ENCODE measurements around the gene TMEM225B. TPM values are rescaled to one million over a fixed set of nuclear protein-coding genes. Genes with fewer than 3 reads are reported as not detected.

The TMEM225B gene
- total RNA-seq, 1 donor = 0.72 TPM

- Histone ChIP-seq H3K4me3 (ENCODE audit: insufficient read depth, low read length) (no peak overlapping the region), H3K9me3 (ENCODE audit: low read depth, low read length) (no peaks in the 10 kb centered on the region), H3K4me2 (ENCODE audit: insufficient read depth, low read length) (no peak overlapping the region), H3K27ac (ENCODE audit: low read depth, low read length) (no peak overlapping the region), H3K27me3 (ENCODE audit: insufficient read depth, low read length) (no peaks in the 10 kb centered on the region), H3K4me1 (ENCODE audit: insufficient read depth, low read length) (peaks cover 10% of the 10 kb centered on the region), H3K79me2 (ENCODE audit: insufficient read depth, low read length) (peaks cover 30% of the 10 kb centered on the region), H3K36me3 (ENCODE audit: insufficient read depth, low read length) (peaks cover 67% of the 10 kb centered on the region), H4K20me1 (ENCODE audit: insufficient read depth, low read length) (peaks cover 11% of the 10 kb centered on the region), H2AFZ (ENCODE audit: low read length) (no peak overlapping the region)
- DNase-seq (ENCODE audit: insufficient read length, low spot score, missing footprints) = no peak
- TF ChIP-seq CTCF (IDR thresholded peaks at IDR 0.05; ENCODE audit: extremely low read depth, low read depth, low read length) = no peak
Observed at GRCh38 chr7:99621271-99621670, 23.2 kb downstream of the TMEM225B start.

GRCh38 chr7:99622596-99622995 lies 24.5 kb downstream of the TMEM225B start:
- Histone ChIP-seq H3K4me3 (ENCODE audit: insufficient read depth, low read length) (no peak overlapping the region), H3K4me1 (ENCODE audit: insufficient read depth, low read length) (peaks cover 7% of the 10 kb centered on the region), H3K27me3 (ENCODE audit: insufficient read depth, low read length) (no peaks in the 10 kb centered on the region), H3K4me2 (ENCODE audit: insufficient read depth, low read length) (no peak overlapping the region), H3K36me3 (ENCODE audit: insufficient read depth, low read length) (peaks cover 78% of the 10 kb centered on the region), H3K9me3 (ENCODE audit: low read depth, low read length) (no peaks in the 10 kb centered on the region), H4K20me1 (ENCODE audit: insufficient read depth, low read length) (peaks cover 10% of the 10 kb centered on the region), H2AFZ (ENCODE audit: low read length) (no peak overlapping the region), H3K79me2 (ENCODE audit: insufficient read depth, low read length) (peaks cover 17% of the 10 kb centered on the region), H3K27ac (ENCODE audit: low read depth, low read length) (no peak overlapping the region)
- TF ChIP-seq CTCF (IDR thresholded peaks at IDR 0.05; ENCODE audit: extremely low read depth, low read depth, low read length) = no peak
- DNase-seq (ENCODE audit: insufficient read length, low spot score, missing footprints) = no peak

- no peak for TF ChIP-seq CTCF (IDR thresholded peaks at IDR 0.05; ENCODE audit: extremely low read depth, low read depth, low read length)
- Histone ChIP-seq H3K9me3 (ENCODE audit: low read depth, low read length) (no peaks in the 10 kb centered on the region), H3K27ac (ENCODE audit: low read depth, low read length) (no peak overlapping the region), H3K4me1 (ENCODE audit: insufficient read depth, low read length) (peaks cover 3% of the 10 kb centered on the region), H3K4me3 (ENCODE audit: insufficient read depth, low read length) (no peak overlapping the region), H2AFZ (ENCODE audit: low read length) (no peak overlapping the region), H3K4me2 (ENCODE audit: insufficient read depth, low read length) (no peak overlapping the region), H4K20me1 (ENCODE audit: insufficient read depth, low read length) (peaks cover 7% of the 10 kb centered on the region), H3K36me3 (ENCODE audit: insufficient read depth, low read length) (peaks cover 83% of the 10 kb centered on the region), H3K27me3 (ENCODE audit: insufficient read depth, low read length) (no peaks in the 10 kb centered on the region), H3K79me2 (ENCODE audit: insufficient read depth, low read length) (peaks cover 11% of the 10 kb centered on the region)
- DNase-seq (ENCODE audit: insufficient read length, low spot score, missing footprints) = no peak
Observed at GRCh38 chr7:99623091-99623693, 25.1 kb downstream of the TMEM225B start.

- Histone ChIP-seq H3K4me3 (ENCODE audit: insufficient read depth, low read length) (no peak overlapping the region), H3K4me1 (ENCODE audit: insufficient read depth, low read length) (no peaks in the 10 kb centered on the region), H2AFZ (ENCODE audit: low read length) (no peak overlapping the region), H3K9me3 (ENCODE audit: low read depth, low read length) (no peaks in the 10 kb centered on the region), H3K36me3 (ENCODE audit: insufficient read depth, low read length) (peaks cover 88% of the 10 kb centered on the region), H4K20me1 (ENCODE audit: insufficient read depth, low read length) (peaks cover 7% of the 10 kb centered on the region), H3K4me2 (ENCODE audit: insufficient read depth, low read length) (no peak overlapping the region), H3K27ac (ENCODE audit: low read depth, low read length) (no peak overlapping the region), H3K27me3 (ENCODE audit: insufficient read depth, low read length) (no peaks in the 10 kb centered on the region), H3K79me2 (ENCODE audit: insufficient read depth, low read length) (peaks cover 7% of the 10 kb centered on the region)
- no peak for DNase-seq (ENCODE audit: insufficient read length, low spot score, missing footprints)
- TF ChIP-seq CTCF (IDR thresholded peaks at IDR 0.05; ENCODE audit: extremely low read depth, low read depth, low read length) = no peak
Observed at GRCh38 chr7:99623702-99624447, 25.8 kb downstream of the TMEM225B start.
